Colonic mucosa (tissue), 4 donors: ENCODE results near the gene CDK8. TPM values are rescaled to one million over a fixed set of nuclear protein-coding genes. Genes with fewer than 3 reads are reported as not detected.

Experiments
- DNase-seq: peaks from one replicate; pipeline ENCODE4 v3.0.0-alpha.2; 2020
- H3K27ac ChIP-seq: fragments of 200-600 bp; one replicate; pipeline ENCODE4 v1.8.0; 2021
- H3K27me3 ChIP-seq: fragments of 200-600 bp; one replicate; pipeline ENCODE4 v1.8.0; 2021
- H3K36me3 ChIP-seq: fragments of 200-600 bp; one replicate; pipeline ENCODE4 v1.8.0; 2021
- H3K4me1 ChIP-seq: fragments of 200-600 bp; one replicate; pipeline ENCODE4 v1.8.0; 2021; ENCODE audit warnings: mild to moderate bottlenecking
- H3K4me3 ChIP-seq: fragments of 200-600 bp; one replicate; pipeline ENCODE4 v1.8.0; 2021
- H3K9ac ChIP-seq, 2 donors: one replicate each; pipeline ENCODE4 v1.7.0; 2013; ENCODE audit warnings: control low read depth in 2 of 2, low read depth in 2 of 2, low read length in 2 of 2
- H3K9me3 ChIP-seq: fragments of 200-600 bp; one replicate; pipeline ENCODE4 v1.8.0; 2021
- CTCF ChIP-seq: fragments of 200-600 bp; IDR thresholded peaks from one replicate; pipeline ENCODE4 v1.8.0; 2022; ENCODE audit warnings: antibody characterized with exemption, mild to moderate bottlenecking
- intact Hi-C: fragments of 100-400 bp; cut with DNase I; formaldehyde crosslinking; loops from one replicate; pipeline ENCODE4 v1.14.1; 2022
- total RNA-seq, 2 donors: library from RNA; stranded (reverse); fragmentation: NEBNext Ultra II Directional in 1 of 2; extraction: Animal tissue kit (Norgen Biotek cat#: 25700) in 1 of 2; gene quantifications; one replicate each; pipeline ENCODE4 v1.2.1, GENCODE V29; 2021
- donor health status: healthy.
- donor health status: DM: no; HTN: no; CAD: no.
- donor health status: DM: no; HTN: no; CAD: no.

The CDK8 gene
- total RNA-seq, 2 donors from 2014 or later, result 22.7 to 31.8 TPM

- no peak for DNase-seq
- no peak overlapping the region for H3K27ac ChIP-seq
- no peaks in the 10 kb centered on the region for H3K36me3 ChIP-seq
- H3K9me3 ChIP-seq, result no peaks in the 10 kb centered on the region
- H3K27me3 ChIP-seq, result no peaks in the 10 kb centered on the region
- TF ChIP-seq CTCF, result no peak
- intact Hi-C loops, result no loop called here
- no peak overlapping the region for H3K9ac ChIP-seq
- no peak overlapping the region for H3K4me3 ChIP-seq
- H3K4me1 ChIP-seq, result no peaks in the 10 kb centered on the region
Observed at GRCh38 chr13:26320766-26321165, 66.8 kb downstream of the CDK8 start.

GRCh38 chr13:26323127-26323526 is 69.2 kb downstream of the CDK8 start:
- intact Hi-C loops, result no loop called here
- TF ChIP-seq CTCF, result no peak

GRCh38 chr13:26323764-26324163 is 69.8 kb downstream of the CDK8 start:
- Histone ChIP-seq H3K27ac (no peak overlapping the region), H3K27me3 (no peaks in the 10 kb centered on the region), H3K4me3 (no peak overlapping the region), H3K4me1 (no peaks in the 10 kb centered on the region), H3K9ac (no peak overlapping the region), H3K36me3 (no peaks in the 10 kb centered on the region), H3K9me3 (no peaks in the 10 kb centered on the region)
- DNase-seq, result no peak
- no peak for TF ChIP-seq CTCF
- intact Hi-C loops, result no loop called here

More at GRCh38 chr13:26323127-26323526, 69.2 kb downstream of the CDK8 start:
- Histone ChIP-seq H3K9me3 (no peaks in the 10 kb centered on the region), H3K27ac (no peak overlapping the region), H3K27me3 (no peaks in the 10 kb centered on the region), H3K4me1 (no peaks in the 10 kb centered on the region), H3K36me3 (no peaks in the 10 kb centered on the region), H3K4me3 (no peak overlapping the region), H3K9ac (no peak overlapping the region)
- DNase-seq, result no peak

- Histone ChIP-seq H3K4me1 (no peaks in the 10 kb centered on the region), H3K36me3 (no peaks in the 10 kb centered on the region), H3K9me3 (no peaks in the 10 kb centered on the region), H3K27me3 (no peaks in the 10 kb centered on the region), H3K27ac (no peak overlapping the region), H3K4me3 (no peak overlapping the region), H3K9ac (no peak overlapping the region)
- no peak for DNase-seq
- intact Hi-C loops, result no loop called here
- no peak for TF ChIP-seq CTCF
Observed at GRCh38 chr13:26324294-26324693, 70.4 kb downstream of the CDK8 start.

- Histone ChIP-seq H3K36me3 (no peaks in the 10 kb centered on the region), H3K27me3 (no peaks in the 10 kb centered on the region), H3K4me1 (no peaks in the 10 kb centered on the region), H3K9ac (no peak overlapping the region), H3K9me3 (no peaks in the 10 kb centered on the region), H3K4me3 (no peak overlapping the region), H3K27ac (no peak overlapping the region)
- no peak for TF ChIP-seq CTCF
- DNase-seq, result no peak
- intact Hi-C loops, result no loop called here
Observed at GRCh38 chr13:26324867-26325266, 70.9 kb downstream of the CDK8 start.

- H3K9ac ChIP-seq, result no peak overlapping the region
- H3K27me3 ChIP-seq, result no peaks in the 10 kb centered on the region
- no peak overlapping the region for H3K27ac ChIP-seq
- TF ChIP-seq CTCF, result no peak
- intact Hi-C loops, result no loop called here
- H3K4me3 ChIP-seq, result no peak overlapping the region
- H3K4me1 ChIP-seq, result no peaks in the 10 kb centered on the region
- H3K9me3 ChIP-seq, result no peaks in the 10 kb centered on the region
- no peaks in the 10 kb centered on the region for H3K36me3 ChIP-seq
- DNase-seq, result no peak
Observed at GRCh38 chr13:26325876-26326275, 71.9 kb downstream of the CDK8 start.
